Left colon (tissue), 2 donors: ENCODE results near the gene NFIB. TPM values are rescaled to one million over a fixed set of nuclear protein-coding genes. Genes with fewer than 3 reads are reported as not detected.

Experiments
- ATAC-seq: fragments of 200-7000 bp; cut with Tn5 transposase; one replicate; pipeline ENCODE4 v1.9.1; 2020; ENCODE audit warnings: mild to moderate bottlenecking, moderate library complexity
- DNase-seq, 2 donors: peaks; one replicate each; pipeline ENCODE4 v3.0.0-alpha.2; 2020
- intact Hi-C, 2 donors: fragments of 100-400 bp; cut with DNase I in 1 of 2; cut with micrococcal nuclease in 1 of 2; formaldehyde crosslinking; loops; one replicate each; pipeline versions ENCODE4 v1.11.2 to v1.14.0; 2022; cut with DNase I, micrococcal nuclease
- total RNA-seq, 2 donors: library from RNA; stranded (reverse); fragmentation: NEBNext Ultra II Directional; extraction: Animal tissue kit (Norgen Biotek cat#: 25700); gene quantifications; one replicate each; pipeline ENCODE4 v1.2.1, GENCODE V29; 2021
- donor health status: DM: no; HTN: no; CAD: no.
- donor health status: DM: yes; HTN: yes; CAD: no.

NFIB gene
- total RNA-seq, 2 donors from 2014 or later: 45.2 to 74.7 TPM

DNA sequence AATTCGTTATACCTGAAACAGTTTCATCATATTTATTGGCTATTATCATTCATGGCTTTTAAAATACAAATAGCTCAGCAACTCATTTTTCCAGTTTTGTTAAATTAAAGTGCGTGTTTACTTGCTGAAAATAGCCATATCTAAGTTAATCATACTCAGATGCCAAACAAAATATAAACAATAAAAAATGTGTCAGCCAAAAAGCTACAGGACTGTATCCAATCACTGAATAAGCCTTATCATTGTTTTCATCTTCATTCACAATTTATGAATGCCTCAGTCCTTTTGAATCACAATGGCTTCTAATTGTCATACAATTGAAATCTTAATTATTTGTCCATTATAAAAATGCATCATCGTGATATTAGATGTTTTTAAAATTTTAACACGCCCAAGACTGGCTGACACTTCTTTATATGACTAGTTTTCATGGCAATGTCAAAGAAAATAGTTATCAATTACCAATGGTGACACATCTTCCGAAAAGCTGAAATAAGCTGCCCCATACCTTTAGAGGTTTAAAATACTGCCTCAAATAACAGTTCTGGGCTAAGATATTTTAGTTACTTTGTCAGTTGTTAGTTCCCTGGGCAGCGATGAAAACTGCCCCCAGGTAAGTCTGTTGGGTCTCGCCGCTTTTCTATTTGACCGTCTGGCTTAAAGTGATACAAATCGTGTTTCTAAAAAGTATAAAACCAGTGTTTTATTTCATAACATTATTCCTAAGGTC is 1.8 kb downstream of the NFIB start:
- no peak for ATAC-seq
- intact Hi-C loops: no loop called here
- no peak for DNase-seq

DNA sequence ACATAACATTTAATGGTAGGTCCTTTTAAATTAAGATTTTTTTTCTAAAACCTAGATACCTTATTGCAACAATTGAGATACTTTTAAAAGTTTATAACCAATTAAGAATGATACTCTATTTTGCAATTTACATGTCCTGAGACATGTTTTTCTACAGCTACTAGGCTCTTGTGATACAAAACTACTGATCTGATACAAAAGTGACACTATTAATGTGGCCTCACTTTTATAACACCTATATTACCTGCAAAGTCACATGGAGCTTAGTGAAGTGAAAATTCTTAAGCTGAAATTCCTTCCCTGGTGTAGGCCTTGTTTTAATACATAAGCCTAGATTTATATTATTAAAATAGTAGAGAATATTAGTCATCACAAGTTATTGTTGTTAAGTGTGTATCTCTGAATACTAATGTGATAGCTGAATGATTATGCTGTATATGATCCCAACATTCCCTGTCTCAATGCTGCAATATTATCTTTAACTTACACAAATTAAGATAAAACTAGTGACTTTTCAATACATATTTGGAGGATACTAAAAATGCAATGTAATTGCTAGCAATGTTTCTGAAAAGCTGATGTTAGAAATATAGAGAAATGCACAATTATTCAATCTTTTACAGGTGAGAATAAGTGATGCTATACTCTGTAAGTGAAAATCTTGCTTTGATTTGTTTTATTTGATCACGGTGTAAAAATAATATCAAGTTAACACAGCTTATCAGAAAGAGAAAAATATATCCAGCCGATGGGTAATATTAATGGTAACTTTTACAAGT is 2.6 kb downstream of the NFIB start:
- ATAC-seq: no peak
- intact Hi-C loops: no loop called here
- no peak for DNase-seq

DNA sequence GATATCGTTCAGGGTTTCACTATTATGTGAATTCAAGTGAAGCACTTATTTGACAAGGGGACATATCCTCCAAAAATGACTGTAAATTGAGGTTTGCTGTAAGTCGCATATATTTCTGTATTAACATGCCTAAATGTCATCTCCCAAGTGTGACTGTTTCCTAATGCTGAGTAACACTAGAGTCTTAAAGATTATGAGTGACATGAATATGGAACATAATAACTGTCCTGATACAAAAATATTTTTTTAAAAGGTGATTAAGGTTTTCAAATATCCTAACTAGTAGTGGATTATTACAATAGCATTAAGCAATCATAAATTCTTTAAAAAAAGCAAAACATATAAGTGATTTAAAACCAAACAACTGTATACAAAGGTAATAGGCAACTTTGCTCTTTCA is 3.6 kb downstream of the NFIB start:
- ATAC-seq: no peak
- intact Hi-C loops: no loop called here
- DNase-seq: no peak

DNA sequence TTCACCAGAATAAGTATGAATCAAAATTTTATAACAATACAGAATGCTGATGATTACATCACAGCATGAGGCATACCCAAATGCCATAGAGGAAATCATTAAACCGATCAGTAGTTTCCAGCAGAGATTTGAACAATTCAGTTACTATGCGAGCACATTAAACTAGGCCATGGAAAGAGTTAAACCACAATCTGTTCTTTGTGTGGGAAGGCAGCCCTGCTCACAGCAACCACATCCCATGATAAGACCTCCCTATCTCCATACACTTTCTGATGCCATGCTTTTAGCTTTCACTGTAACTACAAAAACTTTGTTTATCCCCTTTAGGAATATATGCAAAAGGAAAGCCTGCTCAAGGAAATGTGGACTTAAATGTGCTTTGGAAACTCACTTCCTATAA is 4.5 kb downstream of the NFIB start:
- intact Hi-C loops: loop anchor here in 1 of 2 donors (10.0 kb wide), 1 partner anchor 105 kb away; no protein-coding TSS in a partner anchor
- peak; percentile 8 for ATAC-seq

DNA sequence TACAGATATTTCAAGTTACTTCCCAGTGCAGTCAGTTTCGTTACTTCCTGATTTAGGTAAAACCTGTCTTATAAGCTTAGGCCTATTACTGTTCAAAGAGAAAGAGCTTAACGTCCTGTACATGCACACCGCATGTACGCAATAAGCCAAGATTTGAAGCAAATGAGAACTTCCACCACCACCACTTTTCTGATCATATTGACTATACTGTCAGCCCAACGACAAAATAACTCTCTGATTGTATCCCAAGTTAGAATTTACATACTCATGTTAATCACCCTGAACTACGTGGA is 5.1 kb downstream of the NFIB start:
- DNase-seq (no peak), ATAC-seq (peak; percentile 39)
- intact Hi-C loops: loop anchor here in 1 of 2 donors (10.0 kb wide), 1 partner anchor 104 kb away; no protein-coding TSS in a partner anchor

More for the DNA sequence above, 4.5 kb downstream of the NFIB start:
- no peak for DNase-seq

DNA sequence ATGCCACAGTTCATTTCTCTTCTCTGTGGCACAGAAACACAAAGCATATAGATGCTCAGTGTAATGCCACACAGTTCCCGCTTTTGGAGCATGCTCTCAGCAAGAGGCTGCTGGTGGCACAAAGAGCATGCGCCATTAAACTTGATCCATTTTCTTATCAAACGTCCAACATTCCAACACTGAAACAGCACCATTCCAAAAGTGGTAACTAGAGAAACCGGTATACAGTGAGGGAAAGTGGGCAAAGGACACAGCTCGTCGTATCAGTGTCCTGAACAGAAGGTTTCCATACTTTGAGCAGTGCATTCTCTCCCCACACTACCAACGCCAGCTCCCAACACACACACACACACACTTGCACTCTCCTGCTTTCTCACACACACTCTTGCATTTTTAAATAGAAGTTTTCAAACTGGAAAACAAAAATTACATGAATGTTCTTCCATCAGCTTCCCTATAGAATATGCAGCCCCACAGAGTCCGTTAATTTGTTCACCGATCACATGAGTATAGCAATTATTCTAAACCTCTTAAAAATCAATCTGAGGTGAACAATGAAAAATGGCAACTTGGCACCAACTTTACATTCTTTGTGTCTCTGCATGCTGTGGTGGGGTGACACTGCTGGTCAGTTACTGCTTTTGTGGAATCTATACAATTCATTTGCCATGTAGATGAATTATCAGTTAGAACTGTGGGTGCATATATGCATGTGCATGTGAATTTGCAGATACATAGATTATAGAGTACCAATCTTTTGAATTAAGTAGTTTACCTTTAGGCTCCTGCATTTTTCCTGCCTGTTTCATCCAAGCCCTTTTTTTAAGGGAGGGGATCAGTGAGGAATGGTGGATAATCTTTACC is 5.7 kb downstream of the NFIB start:
- DNase-seq (no peak), ATAC-seq (no peak)
- intact Hi-C loops: loop anchor here in 1 of 2 donors (10.0 kb wide), 1 partner anchor 103 kb away; no protein-coding TSS in a partner anchor

DNA sequence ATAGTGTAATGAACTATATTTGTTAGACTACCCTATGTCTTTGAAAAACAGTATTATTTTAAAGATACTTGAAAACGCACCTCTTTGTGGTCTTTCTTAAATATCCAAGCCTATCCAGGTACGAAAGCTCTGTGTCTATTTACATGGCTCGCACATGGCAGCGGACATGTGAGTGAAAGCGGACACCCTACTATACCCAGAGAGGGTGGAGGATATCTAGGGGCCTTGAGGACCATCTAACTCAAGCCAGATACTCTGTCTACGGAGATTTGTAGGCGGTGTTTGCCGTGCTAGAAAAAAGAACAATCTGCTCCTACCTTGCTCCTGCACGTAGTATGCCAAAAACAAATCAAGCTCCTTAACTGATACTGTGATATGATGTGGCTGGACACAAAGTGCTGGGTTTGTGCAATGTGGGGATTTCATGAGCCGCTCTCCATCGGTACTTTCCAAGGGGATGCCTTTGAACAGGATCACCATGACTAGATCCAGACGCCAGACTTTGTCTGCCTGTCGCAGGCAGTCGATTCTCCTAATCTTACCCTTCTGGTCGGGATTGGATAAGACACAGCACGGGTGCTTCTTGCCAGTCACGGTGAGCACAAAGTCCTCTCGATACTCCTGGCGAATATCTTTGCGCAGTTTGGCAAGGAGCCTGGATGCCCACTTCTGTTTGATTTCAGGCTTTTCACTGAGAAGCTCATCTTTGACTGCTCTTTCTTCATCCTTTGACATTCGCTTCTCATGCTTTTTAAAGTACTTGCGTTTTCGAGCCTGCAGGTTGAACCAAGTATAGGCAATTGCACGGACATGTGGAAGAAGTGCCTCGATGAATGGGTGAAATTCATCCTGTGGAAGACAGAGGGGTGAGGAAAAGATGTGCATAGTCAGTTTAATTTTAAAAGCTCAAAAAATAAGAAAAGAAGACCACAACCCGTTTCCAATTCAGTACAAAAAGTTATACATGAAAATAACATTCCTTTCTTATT is 7.0 kb downstream of the NFIB start:
- no peak for ATAC-seq

DNA sequence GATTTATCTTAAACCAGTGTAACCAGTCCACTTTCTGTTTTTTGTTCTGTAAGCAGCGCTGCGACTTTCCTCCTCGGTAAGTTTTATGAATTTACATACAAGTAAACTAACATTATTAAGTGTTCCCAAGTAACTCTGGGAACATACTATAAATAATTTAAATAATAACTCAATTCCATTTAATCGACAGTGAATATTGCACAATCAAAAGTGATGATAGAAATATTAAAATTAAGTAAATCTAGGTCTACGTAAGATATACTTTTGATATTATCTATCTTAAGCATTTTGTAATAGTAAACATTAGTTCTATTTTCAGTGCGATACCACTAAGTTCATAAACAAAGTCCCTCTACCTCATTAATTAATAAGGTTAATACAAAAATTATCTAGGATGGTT is 7.8 kb downstream of the NFIB start:
- DNase-seq (no peak), ATAC-seq (no peak)
- intact Hi-C loops: loop anchor here in 1 of 2 donors (10.0 kb wide), 1 partner anchor 101 kb away; no protein-coding TSS in a partner anchor

More for the DNA sequence above, 7.0 kb downstream of the NFIB start:
- intact Hi-C loops: loop anchor here in 1 of 2 donors (10.0 kb wide), 1 partner anchor 102 kb away; no protein-coding TSS in a partner anchor
- DNase-seq: no peak

DNA sequence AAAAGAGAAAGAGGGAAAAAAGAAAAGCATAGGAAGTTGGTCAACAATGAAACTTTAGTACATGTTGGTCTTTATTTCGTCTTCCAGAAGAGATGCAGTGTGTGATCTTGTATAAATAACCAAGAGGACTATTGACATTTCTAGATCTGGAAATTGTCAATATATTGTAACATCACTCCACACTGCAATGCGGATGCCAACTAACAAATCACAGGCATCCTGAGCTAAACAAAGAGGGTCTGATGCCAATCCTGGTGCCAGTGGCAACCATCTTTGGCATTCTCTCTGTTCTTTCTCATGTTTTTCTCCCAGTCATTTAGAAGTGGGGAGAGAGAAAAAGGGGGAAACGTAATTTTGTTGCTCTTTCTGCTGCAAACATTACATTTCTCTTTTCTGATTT is 9.7 kb downstream of the NFIB start:
- ATAC-seq: no peak

DNA sequence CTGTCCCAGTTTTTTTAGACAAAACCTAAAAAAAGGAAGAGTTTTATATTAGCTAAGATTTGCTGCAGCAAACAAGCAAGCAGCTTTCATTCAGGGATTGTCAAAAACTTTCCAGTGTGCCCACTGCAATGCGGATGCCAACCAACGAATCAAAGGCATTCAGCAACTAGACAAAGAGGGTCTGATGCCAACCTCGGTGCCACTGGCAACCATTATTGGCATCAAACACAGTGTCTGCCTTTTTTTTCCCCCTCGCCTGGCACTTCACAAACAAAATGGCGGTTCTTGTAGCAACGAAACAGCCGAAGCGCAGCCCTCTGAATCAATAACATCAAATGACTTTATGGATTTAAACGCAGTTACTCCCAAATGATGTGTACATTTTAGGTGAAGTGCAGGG is 10.4 kb downstream of the NFIB start:
- intact Hi-C loops: loop anchor here in 1 of 2 donors (10.0 kb wide), 1 partner anchor 99 kb away; no protein-coding TSS in a partner anchor
- ATAC-seq (no peak), DNase-seq (no peak)

More for the DNA sequence above, 9.7 kb downstream of the NFIB start:
- intact Hi-C loops: loop anchor here in 1 of 2 donors (10.0 kb wide), 1 partner anchor 99 kb away; no protein-coding TSS in a partner anchor
- no peak for DNase-seq

DNA sequence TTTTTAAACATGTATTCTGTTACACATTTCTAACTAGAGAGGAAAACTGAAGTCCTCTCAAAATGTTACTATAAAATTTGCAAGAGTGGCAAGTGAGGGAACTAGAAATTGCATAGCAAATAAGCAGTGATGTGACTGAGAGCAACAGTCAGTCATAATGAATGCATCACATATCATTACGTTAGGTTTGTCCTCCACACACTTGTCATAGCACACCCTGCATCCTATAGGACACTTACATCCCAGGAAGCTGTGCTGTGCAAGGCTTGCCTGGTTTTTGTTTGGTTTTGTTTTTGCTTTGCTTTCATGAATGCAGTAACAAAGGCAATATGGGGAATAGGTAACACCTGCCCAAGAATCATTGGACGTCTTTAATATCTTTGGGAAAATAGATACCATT is 10.8 kb downstream of the NFIB start:
- no peak for DNase-seq
- ATAC-seq: no peak
- intact Hi-C loops: loop anchor here in 1 of 2 donors (10.0 kb wide), 1 partner anchor 98 kb away; no protein-coding TSS in a partner anchor

DNA sequence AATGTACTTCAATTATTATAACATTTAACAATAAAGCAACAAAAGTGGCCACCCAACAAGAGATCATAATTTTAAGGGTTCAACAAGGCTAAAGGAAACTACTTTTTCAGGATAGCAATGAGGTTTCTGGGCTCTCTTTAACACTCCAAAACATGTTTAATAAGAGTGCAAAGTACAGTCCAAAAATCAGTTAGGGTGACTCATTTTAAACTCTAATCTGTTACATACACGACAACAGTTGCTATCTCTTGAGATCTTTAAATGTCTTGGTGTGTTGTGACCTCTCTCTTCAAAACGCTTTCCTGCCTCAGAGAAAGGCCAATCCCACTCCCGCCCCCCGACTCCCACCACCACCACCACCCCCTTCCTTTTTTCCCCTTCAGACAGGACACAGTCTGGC is 11.5 kb downstream of the NFIB start:
- intact Hi-C loops: loop anchor here in 1 of 2 donors (10.0 kb wide), 1 partner anchor 98 kb away; no protein-coding TSS in a partner anchor
- peak; percentile 66 for ATAC-seq

DNA sequence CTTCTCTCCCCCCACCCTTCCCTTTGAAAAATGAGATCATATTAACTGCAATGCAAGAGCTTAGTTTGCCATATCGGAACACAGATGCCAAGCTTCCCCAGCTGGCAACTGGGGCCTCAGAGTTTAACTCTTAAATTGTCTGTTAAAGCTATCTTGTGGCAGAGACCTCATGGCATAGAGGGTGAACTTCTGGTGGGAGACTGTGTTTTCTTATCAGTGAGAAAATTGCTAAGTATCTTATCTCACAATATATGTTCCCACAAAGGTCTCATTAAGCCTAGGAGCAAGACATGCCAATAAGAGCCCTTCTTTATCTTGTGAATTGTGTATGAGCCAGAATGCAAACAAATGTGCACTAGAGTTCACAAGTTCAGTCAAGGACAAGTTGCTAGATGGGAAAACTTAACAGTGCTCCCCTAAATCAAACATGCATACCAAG is 12.3 kb downstream of the NFIB start:
- DNase-seq (no peak), ATAC-seq (peak; percentile 26)
- intact Hi-C loops: loop anchor here in 1 of 2 donors (10.0 kb wide), 1 partner anchor 97 kb away; no protein-coding TSS in a partner anchor

More for the DNA sequence above, 11.5 kb downstream of the NFIB start:
- DNase-seq: no peak

DNA sequence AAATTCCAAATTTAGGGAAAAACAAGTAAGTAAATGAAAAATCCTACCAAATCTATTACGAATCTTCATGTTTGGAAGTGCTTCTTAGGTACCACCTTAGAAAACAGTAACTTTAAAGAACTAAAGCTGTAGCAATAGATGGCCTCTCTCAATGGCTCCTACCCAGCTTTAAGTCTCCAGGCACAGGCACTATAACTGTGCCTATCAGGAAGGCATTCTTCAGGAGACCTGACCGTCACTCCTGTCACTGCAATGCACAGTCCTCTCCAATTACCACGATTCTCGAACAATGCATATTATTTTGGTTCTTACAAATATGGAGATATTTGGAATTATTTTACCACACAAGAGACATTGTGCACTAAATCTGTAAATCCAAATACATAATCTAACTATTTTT is 12.9 kb downstream of the NFIB start:
- DNase-seq (no peak), ATAC-seq (no peak)
- intact Hi-C loops: loop anchor here in 1 of 2 donors (10.0 kb wide), 1 partner anchor 96 kb away; no protein-coding TSS in a partner anchor

DNA sequence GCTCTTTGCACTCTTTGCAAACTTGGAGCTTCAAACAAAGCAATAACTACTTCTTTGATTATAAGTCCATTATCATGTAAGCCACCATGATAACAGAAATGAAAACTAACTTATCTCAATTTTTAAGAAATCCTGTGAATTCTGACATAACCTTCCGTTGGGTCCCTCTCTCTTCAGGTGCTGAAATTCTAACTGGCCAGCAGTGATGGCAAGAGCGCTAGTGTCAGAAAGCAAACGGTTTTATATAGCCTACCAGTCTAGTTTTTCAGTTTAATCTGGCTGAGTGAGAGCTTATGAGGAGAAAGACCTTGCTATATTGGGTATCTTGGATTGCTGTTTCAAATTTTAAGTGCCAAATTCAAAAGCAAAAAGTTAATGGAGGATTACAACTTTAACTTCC is 13.4 kb downstream of the NFIB start:
- ATAC-seq: no peak
- no peak for DNase-seq
- intact Hi-C loops: loop anchor here in 1 of 2 donors (10.0 kb wide), 1 partner anchor 96 kb away; no protein-coding TSS in a partner anchor

DNA sequence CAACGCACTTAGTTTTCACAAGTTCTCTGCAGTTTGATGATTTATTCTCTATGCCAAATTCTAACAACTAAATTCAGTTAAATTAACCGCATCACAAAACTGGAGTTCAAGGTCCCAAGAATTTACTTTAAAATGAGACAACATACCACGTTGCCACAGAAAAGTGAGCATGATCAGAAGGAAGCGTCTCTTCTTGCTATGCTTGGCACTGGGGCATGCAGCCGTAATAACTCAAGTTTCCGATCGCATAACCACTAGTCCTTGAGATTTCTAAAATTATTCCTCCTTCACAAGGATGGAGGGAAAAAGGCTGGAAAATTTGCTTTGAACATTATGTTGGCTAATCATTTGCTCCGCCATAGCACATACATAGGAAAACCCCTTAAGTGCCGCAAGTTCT is 13.9 kb downstream of the NFIB start:
- ATAC-seq (no peak), DNase-seq (no peak)
- intact Hi-C loops: loop anchor here in 1 of 2 donors (10.0 kb wide), 1 partner anchor 95 kb away; no protein-coding TSS in a partner anchor

DNA sequence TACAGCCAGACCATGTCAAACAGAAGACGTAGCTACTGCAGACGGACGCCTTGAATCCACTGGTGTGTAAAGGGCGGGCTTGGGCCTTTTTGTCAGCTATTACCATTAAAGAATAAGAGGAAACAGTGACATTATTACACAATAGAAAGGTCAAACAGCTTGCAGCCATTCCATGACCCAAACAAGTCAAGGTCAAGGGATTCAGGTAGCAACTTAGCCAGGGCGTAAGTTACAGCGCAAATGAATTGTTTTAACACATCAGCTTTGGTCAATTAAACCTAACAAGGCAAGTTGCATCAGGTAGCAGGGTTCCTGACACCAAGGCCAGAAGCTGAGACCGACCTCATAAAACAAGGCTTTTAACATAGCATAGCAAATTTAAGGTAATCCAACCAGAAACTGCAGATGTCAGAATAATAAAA is 15.3 kb downstream of the NFIB start:
- no peak for DNase-seq
- intact Hi-C loops: no loop called here
- no peak for ATAC-seq
